Erythroblast (primary cell): ENCODE data around the gene RESF1.

Source experiments
- GATA1 ChIP-seq: IDR thresholded peaks from 2 replicates; pipeline ENCODE4 v1.6.1; 2011; ENCODE audit warnings: low read depth, mild to moderate bottlenecking, control low read depth, low read length, moderate library complexity
- POLR2A ChIP-seq: IDR thresholded peaks from 2 replicates; pipeline ENCODE4 v1.6.1; 2011; ENCODE audit warnings: mild to moderate bottlenecking, low read length

DNA sequence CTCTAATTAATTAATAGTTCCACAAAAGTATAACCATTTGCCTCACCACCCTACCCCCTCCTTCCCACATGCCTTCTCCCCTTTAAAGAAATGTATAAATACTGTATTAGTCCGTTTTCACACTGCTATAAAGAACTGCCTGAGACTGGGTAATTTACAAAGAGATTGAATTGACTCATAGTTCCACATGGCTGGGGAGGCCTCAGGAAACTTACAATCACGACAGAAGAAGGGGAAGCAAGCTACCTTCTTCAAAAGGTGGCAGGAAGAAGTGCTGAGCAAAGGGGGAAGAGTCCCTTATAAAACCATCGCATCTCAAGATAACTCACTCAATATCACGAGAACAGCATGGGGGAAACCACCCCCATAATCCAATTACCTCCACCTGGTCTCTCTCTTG is 8.2 kb upstream of the RESF1 start:
- TF ChIP-seq POLR2A (no peak), GATA1 (no peak)
